Hepatocyte (in vitro differentiated cells): Measurements from ENCODE around the gene TOM1L1.

ENCODE experiments used
- EZH2 ChIP-seq: fragments of 200-600 bp; sonication (generic); IDR thresholded peaks from 2 replicates; pipeline ENCODE4 v1.6.1; 2016; ENCODE audit warnings: antibody characterized with exemption, mild to moderate bottlenecking, borderline replicate concordance
- TF ChIP-seq, protein P1 (sequence below): fragments of 200-600 bp; sonication (generic); IDR thresholded peaks from 2 replicates; pipeline ENCODE4 v1.5.1; 2016; ENCODE audit warnings: antibody characterized with exemption, mild to moderate bottlenecking; ENCODE audit not compliant: poor library complexity

DNA sequence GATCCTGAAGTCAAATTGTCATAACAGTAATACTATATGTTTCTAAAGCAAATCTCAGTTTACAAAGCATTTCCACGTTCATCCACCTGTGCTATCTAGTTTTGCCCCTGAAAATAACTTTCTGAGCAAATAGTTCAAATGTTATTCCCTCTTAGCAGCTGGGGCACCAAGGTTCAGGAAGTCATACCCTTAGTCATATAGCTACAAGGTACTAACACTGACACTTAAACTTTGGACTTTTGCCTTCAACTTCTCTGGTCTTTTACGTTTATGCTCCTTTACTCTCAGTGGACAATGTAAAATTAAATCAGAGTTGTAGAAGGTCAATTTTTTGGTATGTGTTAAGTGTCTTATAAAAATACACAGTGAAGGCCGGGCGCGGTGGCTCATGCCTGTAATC lies 34.8 kb downstream of the TOM1L1 start:
- TF ChIP-seq, protein P1, sequence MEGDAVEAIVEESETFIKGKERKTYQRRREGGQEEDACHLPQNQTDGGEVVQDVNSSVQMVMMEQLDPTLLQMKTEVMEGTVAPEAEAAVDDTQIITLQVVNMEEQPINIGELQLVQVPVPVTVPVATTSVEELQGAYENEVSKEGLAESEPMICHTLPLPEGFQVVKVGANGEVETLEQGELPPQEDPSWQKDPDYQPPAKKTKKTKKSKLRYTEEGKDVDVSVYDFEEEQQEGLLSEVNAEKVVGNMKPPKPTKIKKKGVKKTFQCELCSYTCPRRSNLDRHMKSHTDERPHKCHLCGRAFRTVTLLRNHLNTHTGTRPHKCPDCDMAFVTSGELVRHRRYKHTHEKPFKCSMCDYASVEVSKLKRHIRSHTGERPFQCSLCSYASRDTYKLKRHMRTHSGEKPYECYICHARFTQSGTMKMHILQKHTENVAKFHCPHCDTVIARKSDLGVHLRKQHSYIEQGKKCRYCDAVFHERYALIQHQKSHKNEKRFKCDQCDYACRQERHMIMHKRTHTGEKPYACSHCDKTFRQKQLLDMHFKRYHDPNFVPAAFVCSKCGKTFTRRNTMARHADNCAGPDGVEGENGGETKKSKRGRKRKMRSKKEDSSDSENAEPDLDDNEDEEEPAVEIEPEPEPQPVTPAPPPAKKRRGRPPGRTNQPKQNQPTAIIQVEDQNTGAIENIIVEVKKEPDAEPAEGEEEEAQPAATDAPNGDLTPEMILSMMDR, result no peak
- TF ChIP-seq EZH2, result no peak
